COR-L47 (cell line): Measurements from ENCODE around the gene EMILIN2.
"Not testable (repeated sequence)": the region's sequence is repeated elsewhere in the genome, so short reads cannot be mapped to it uniquely, and the experiment has no call there.

Experiments
- DNase-seq: peaks from one replicate; lab custom pipeline; 2025; lab: John Stamatoyannopoulos, UW

Gene EMILIN2

GRCh38 chr18:2846636-2847316, at the start of gene EMILIN2:
Gene EMILIN2 (plus strand): TSS chr18:2847006. CDS start chr18:2847189, 183 bp downstream.
- no peak for DNase-seq

GRCh38 chr18:2797951-2798350, 48.9 kb upstream of the EMILIN2 start:
- no peak for DNase-seq

GRCh38 chr18:2799369-2799768, 47.4 kb upstream of the EMILIN2 start:
- no peak for DNase-seq

DNA sequence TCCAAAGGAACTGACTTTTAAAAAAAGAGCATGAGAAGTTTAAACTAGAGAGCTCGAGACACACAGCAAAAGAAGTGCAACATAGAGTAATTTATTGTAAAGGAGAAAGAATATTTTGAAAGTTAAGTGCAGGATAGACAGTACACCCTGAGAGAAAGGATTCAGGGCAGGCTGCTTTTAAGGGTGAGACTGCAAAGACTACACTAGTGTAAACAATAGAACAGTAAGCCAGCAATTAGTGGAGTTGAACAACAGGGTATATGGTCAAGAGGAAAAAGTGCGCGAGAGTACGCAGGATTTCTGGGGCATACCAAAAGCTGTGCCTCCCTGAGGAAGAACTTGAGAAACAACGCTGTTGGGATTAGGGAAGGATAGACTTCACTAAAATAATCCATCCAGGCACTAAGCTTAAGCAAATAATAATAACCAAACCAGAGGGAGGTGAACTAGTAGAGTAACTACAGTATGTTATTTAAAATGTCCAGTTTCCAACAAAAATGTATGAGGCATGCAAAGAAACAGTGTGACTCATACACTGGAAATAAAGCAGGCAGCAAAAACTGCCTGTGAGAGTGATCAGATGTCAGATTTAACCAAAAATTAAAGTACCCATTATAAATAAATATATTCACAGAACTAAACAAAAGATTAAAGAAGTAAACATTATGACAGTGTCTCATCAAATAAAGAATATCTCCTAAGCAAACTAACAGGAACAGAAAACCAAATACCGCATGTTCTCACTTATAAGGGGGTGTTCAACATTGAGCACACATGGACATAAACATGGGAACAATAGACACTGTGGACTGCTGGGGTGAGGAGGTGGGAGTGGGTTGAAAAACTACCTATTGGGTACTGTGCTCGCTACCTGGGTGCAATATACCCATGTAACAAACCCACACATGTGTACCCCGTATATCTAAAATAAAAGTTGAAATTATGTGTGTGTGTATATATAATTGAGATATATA, 40.5 kb upstream of the EMILIN2 start:
- no peak for DNase-seq

GRCh38 chr18:2808640-2809039, 38.2 kb upstream of the EMILIN2 start:
- DNase-seq, result not testable (repeated sequence)

GRCh38 chr18:2809666-2810183, 37.1 kb upstream of the EMILIN2 start:
- not testable (repeated sequence) for DNase-seq

DNA sequence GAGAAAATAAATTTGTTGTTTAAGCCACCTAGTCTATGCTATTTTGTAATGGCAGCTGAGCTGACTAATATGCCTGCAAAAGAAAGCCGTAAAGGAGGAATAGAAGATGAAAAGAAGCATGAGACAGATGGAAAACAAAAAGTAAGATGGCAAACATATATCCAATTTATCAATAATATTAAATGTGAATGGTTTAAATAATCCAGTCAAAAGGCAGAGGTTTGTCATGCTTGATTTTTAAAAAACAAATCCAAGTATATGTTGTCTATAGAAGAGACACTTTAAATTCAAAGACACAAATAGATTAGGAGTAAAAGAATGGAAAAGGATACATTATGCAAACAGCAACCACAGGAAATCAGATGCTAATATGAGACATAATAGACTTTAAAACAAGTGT, 35.4 kb upstream of the EMILIN2 start:
- no peak for DNase-seq

- DNase-seq, result no peak
These were observed 31.9 kb upstream of the EMILIN2 start for GRCh38 chr18:2814928-2815327.

GRCh38 chr18:2818281-2818680, 28.5 kb upstream of the EMILIN2 start:
- no peak for DNase-seq

- DNase-seq, result no peak
These were observed 25.1 kb upstream of the EMILIN2 start for GRCh38 chr18:2821695-2822094.

- no peak for DNase-seq
These were observed 24.4 kb upstream of the EMILIN2 start for GRCh38 chr18:2822213-2822921.

GRCh38 chr18:2823202-2823601, 23.6 kb upstream of the EMILIN2 start:
- DNase-seq, result no peak

DNA sequence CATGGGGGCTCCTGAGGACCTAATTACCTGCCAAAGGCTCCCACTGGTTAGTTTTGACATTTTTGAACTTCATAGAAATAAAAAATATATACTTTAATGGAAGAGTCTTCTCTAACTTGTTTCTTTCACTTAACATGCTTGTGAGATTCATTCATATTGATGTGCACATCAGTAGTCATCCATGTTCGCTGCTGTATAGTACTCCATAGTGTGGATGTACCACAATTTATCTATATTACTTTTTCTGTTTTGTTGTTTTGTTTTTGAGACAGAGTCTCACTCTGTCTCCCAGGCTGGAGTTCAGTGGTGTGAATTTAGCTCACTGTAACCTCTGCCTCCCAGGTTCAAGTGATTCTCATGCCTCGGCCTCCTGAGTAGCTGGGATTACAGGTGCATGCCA, 22.8 kb upstream of the EMILIN2 start:
- no peak for DNase-seq

- no peak for DNase-seq
These were observed 21.9 kb upstream of the EMILIN2 start for GRCh38 chr18:2824865-2825264.

DNA sequence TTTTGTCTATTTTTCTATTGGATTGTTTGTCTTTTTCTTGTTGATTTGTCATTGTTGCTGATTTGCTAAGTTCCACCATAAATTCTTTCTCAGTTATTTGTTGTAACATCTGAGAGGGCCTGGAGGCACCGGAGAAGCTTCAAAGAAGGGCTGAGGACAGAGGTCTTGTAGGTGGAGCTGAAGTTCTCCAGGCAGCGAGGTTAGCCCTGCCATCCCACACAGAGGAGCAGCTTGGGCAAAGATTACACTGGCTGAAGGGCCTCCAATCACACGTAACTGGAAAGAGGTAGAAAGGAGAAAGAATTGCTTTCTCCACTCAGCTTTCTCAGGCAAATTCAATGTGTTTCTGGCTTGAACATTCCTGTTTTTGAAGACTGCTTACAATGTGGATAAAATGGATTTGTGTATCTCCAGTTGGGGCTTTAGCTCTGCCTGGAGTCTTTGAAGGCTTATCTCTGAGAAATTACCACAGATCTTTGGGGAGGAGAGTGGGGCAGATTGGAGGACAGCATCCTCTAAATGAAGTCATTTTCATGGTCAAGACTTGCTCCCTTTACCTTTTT, 21.1 kb upstream of the EMILIN2 start:
- DNase-seq, result no peak

GRCh38 chr18:2826581-2826980, 20.2 kb upstream of the EMILIN2 start:
- DNase-seq, result no peak

DNA sequence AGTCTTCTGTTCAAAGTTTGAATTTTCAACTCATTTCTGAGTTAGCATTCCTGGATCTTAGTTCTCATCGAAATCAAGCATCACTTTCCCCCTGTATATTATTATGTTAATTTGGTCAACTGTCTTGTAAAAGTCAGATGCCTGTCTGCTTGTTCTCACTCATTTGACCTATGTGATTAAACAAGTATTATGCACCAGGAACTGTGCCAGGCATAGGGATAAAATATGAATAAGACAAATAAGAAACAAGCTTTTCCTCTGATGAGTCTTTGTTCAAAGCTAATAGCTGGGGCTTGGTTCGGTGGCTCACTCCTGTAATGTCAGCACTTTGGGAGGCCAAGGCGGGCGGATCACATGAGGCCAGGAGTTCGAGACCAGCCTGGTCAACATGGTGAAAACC, 19.7 kb upstream of the EMILIN2 start:
- no peak for DNase-seq

GRCh38 chr18:2836118-2836517, 10.7 kb upstream of the EMILIN2 start:
- not testable (repeated sequence) for DNase-seq

- not testable (repeated sequence) for DNase-seq
These were observed 9.5 kb upstream of the EMILIN2 start for GRCh38 chr18:2837290-2837689.

DNA sequence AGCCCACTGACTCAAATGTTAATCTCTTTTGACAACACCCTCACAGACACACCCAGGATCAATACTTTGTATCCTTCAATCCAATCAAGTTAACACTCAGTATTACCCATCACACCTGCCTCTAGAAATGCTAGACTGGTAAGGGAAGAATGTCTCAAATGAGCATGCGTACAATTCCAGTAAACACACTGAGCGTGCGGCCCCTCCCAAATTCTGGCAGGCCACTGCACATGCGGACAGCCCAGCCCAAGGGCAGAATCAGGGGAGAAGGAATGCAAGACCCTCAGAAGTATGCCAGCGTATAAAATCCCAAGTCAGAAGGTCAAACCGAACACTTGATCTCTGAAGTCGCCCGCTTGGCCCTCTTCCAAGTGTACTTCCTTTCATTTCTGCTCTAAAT, 7.6 kb upstream of the EMILIN2 start:
- no peak for DNase-seq

GRCh38 chr18:2840521-2840920, 6.3 kb upstream of the EMILIN2 start:
- DNase-seq, result no peak

- DNase-seq, result no peak
These were observed 3.7 kb upstream of the EMILIN2 start for GRCh38 chr18:2843146-2843545.
